HEK293 (cell line): ENCODE results near the gene TST.

ENCODE experiments used
- BCL11B ChIP-seq: fragments of 450-650 bp; formaldehyde crosslinking; IDR thresholded peaks from 2 replicates; pipeline ENCODE4 v1.5.1; 2016; ENCODE audit warnings: low read depth, missing biosample characterization, missing genetic modification characterization
- EGR2 ChIP-seq: fragments of 450-650 bp; formaldehyde crosslinking; IDR thresholded peaks from 2 replicates; pipeline ENCODE4 v1.5.1; 2016; ENCODE audit warnings: low read depth, missing biosample characterization, missing genetic modification characterization
- GLIS2 ChIP-seq: fragments of 450-650 bp; formaldehyde crosslinking; IDR thresholded peaks from 2 replicates; pipeline ENCODE4 v1.5.1; 2016; ENCODE audit warnings: missing biosample characterization, missing genetic modification characterization
- SP3 ChIP-seq: fragments of 450-650 bp; formaldehyde crosslinking; IDR thresholded peaks from 2 replicates; pipeline ENCODE4 v1.5.1; 2016; ENCODE audit warnings: missing biosample characterization, missing genetic modification characterization
- ZBTB21 ChIP-seq: fragments of 450-650 bp; formaldehyde crosslinking; IDR thresholded peaks from 2 replicates; pipeline ENCODE4 v1.5.1; 2017; ENCODE audit warnings: missing biosample characterization, missing genetic modification characterization
- ZNF121 ChIP-seq: fragments of 450-650 bp; formaldehyde crosslinking; IDR thresholded peaks from 2 replicates; pipeline ENCODE4 v1.5.1; 2016; ENCODE audit warnings: missing biosample characterization, missing genetic modification characterization
- ZNF23 ChIP-seq: fragments of 450-650 bp; formaldehyde crosslinking; IDR thresholded peaks from 2 replicates; pipeline ENCODE4 v1.5.1; 2016; ENCODE audit warnings: missing biosample characterization, missing genetic modification characterization, borderline replicate concordance
- ZNF416 ChIP-seq: fragments of 450-650 bp; formaldehyde crosslinking; IDR thresholded peaks from 2 replicates; pipeline ENCODE4 v1.5.1; 2016; ENCODE audit warnings: missing biosample characterization, missing genetic modification characterization
- ZNF433 ChIP-seq: fragments of 450-650 bp; formaldehyde crosslinking; IDR thresholded peaks from 2 replicates; pipeline ENCODE4 v1.5.1; 2016; ENCODE audit warnings: missing biosample characterization, missing genetic modification characterization, low read depth
- ZNF660 ChIP-seq: fragments of 450-650 bp; IDR thresholded peaks from 2 replicates; pipeline ENCODE4 v1.5.1; 2018; ENCODE audit warnings: missing biosample characterization, mild to moderate bottlenecking, missing genetic modification characterization
- TF ChIP-seq, protein P1 (sequence below): fragments of 450-650 bp; formaldehyde crosslinking; IDR thresholded peaks from 2 replicates; pipeline ENCODE4 v1.5.1; 2016; ENCODE audit warnings: missing biosample characterization, missing genetic modification characterization
- TF ChIP-seq, protein P2 (sequence below): fragments of 450-650 bp; formaldehyde crosslinking; IDR thresholded peaks from 2 replicates; pipeline ENCODE4 v1.5.1; 2016; ENCODE audit warnings: missing biosample characterization, missing genetic modification characterization
- TF ChIP-seq, protein P3 (sequence below): fragments of 450-650 bp; formaldehyde crosslinking; IDR thresholded peaks from 2 replicates; pipeline ENCODE4 v1.5.1; 2016; ENCODE audit warnings: missing biosample characterization, missing genetic modification characterization

DNA sequence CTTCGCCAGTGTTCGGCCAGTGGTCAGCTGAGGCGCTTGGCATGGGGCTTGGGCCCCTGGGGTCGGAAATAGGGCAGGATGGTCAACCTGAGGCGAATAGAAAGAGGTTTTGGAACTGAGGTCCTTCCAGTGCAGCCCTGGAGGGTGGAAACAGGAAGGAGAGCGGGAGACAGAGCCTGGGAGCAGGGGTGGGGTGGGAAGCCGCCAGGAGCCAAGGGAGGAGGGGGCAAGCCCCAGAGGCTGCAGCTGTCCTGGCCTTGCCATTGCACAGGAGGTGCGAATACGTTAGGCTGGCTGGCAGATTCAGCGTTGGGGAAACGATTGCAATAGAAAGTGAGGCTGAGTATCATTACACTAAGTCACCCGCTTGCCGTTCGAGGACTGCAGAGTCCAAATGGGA lies 18.4 kb upstream of the TST start:
- TF ChIP-seq, protein P1, sequence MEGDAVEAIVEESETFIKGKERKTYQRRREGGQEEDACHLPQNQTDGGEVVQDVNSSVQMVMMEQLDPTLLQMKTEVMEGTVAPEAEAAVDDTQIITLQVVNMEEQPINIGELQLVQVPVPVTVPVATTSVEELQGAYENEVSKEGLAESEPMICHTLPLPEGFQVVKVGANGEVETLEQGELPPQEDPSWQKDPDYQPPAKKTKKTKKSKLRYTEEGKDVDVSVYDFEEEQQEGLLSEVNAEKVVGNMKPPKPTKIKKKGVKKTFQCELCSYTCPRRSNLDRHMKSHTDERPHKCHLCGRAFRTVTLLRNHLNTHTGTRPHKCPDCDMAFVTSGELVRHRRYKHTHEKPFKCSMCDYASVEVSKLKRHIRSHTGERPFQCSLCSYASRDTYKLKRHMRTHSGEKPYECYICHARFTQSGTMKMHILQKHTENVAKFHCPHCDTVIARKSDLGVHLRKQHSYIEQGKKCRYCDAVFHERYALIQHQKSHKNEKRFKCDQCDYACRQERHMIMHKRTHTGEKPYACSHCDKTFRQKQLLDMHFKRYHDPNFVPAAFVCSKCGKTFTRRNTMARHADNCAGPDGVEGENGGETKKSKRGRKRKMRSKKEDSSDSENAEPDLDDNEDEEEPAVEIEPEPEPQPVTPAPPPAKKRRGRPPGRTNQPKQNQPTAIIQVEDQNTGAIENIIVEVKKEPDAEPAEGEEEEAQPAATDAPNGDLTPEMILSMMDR (tag by site-specific recombination), result no peak
- TF ChIP-seq BCL11B, result no peak
- no peak for TF ChIP-seq ZBTB21 (tag by site-specific recombination)
- no peak for TF ChIP-seq ZNF23 (tag by site-specific recombination)
- TF ChIP-seq EGR2 (tag by site-specific recombination), result no peak
- no peak for TF ChIP-seq ZNF416
- no peak for TF ChIP-seq ZNF433 (tag by site-specific recombination)
- TF ChIP-seq ZNF660 (tag by site-specific recombination), result no peak
- no peak for TF ChIP-seq SP3 (tag by site-specific recombination)
- TF ChIP-seq, protein P2, sequence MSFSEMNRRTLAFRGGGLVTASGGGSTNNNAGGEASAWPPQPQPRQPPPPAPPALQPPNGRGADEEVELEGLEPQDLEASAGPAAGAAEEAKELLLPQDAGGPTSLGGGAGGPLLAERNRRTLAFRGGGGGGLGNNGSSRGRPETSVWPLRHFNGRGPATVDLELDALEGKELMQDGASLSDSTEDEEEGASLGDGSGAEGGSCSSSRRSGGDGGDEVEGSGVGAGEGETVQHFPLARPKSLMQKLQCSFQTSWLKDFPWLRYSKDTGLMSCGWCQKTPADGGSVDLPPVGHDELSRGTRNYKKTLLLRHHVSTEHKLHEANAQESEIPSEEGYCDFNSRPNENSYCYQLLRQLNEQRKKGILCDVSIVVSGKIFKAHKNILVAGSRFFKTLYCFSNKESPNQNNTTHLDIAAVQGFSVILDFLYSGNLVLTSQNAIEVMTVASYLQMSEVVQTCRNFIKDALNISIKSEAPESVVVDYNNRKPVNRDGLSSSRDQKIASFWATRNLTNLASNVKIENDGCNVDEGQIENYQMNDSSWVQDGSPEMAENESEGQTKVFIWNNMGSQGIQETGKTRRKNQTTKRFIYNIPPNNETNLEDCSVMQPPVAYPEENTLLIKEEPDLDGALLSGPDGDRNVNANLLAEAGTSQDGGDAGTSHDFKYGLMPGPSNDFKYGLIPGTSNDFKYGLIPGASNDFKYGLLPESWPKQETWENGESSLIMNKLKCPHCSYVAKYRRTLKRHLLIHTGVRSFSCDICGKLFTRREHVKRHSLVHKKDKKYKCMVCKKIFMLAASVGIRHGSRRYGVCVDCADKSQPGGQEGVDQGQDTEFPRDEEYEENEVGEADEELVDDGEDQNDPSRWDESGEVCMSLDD (tag by site-specific recombination), result no peak
- TF ChIP-seq, protein P3, sequence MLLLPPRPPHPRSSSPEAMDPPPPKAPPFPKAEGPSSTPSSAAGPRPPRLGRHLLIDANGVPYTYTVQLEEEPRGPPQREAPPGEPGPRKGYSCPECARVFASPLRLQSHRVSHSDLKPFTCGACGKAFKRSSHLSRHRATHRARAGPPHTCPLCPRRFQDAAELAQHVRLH (tag by site-specific recombination), result no peak
- TF ChIP-seq GLIS2 (tag by site-specific recombination), result no peak
- no peak for TF ChIP-seq ZNF121
